Breast epithelium (tissue), 4 donors: Measurements from ENCODE around the gene TP63. TPM values are rescaled to one million over a fixed set of nuclear protein-coding genes. Genes with fewer than 3 reads are reported as not detected.

Experiments
- DNase-seq, 2 donors: peaks; one replicate each; pipeline ENCODE4 v3.0.0-alpha.2; 2019; ENCODE audit warnings: low spot score in 2 of 2
- H3K27ac ChIP-seq, 2 donors: fragments of 200-600 bp; sonication (generic) in 1 of 2; one replicate each; pipeline ENCODE4 v1.5.1; 2016 to 2019; ENCODE audit warnings: mild to moderate bottlenecking in 1 of 2
- H3K27me3 ChIP-seq, 2 donors: fragments of 200-600 bp; sonication (generic) in 1 of 2; one replicate each; pipeline versions ENCODE4 v1.5.1 to v1.6.0; 2017 to 2019; ENCODE audit warnings: control low read depth in 1 of 2, mild to moderate bottlenecking in 1 of 2
- H3K36me3 ChIP-seq: fragments of 200-600 bp; one replicate; pipeline ENCODE4 v1.5.1; 2019
- H3K4me1 ChIP-seq, 2 donors: fragments of 200-600 bp; sonication (generic); one replicate each; pipeline ENCODE4 v1.5.1; 2016 to 2019; ENCODE audit warnings: control low read depth in 1 of 2
- H3K4me3 ChIP-seq, 3 donors: fragments of 200-600 bp; sonication (generic); 1 replicate in 2 of 3; 2 replicates in 1 of 3; pipeline ENCODE4 v1.5.1; 2016 to 2019; ENCODE audit warnings: mild to moderate bottlenecking in 3 of 3, moderate library complexity in 2 of 3
- H3K9me3 ChIP-seq, 2 donors: fragments of 200-600 bp; sonication (generic) in 1 of 2; one replicate each; pipeline ENCODE4 v1.5.1; 2016 to 2019; ENCODE audit warnings: control low read depth in 1 of 2
- POLR2A ChIP-seq: fragments of 450-650 bp; IDR thresholded peaks from one replicate; pipeline ENCODE4 v1.6.1; 2016; ENCODE audit warnings: antibody characterized with exemption, mild to moderate bottlenecking, moderate library complexity
- POLR2AphosphoS5 ChIP-seq, 3 donors: sonication (generic); formaldehyde crosslinking; IDR thresholded peaks; one replicate each; pipeline ENCODE4 v1.6.1; 2017; ENCODE audit warnings: antibody characterized with exemption in 3 of 3
- intact Hi-C: fragments of 100-400 bp; cut with DNase I; formaldehyde crosslinking; loops from one replicate; pipeline ENCODE4 v1.15.1; 2023; ENCODE audit warnings: low total_unique reads
- total RNA-seq, 3 donors: library from RNA; depleted of rRNA; stranded (reverse); fragments of >200 nt; gene quantifications; one replicate each; pipeline ENCODE4 v1.1.0, GENCODE V29; 2016
- TF ChIP-seq, protein P1 (sequence below), 3 donors: fragments of 450-650 bp; IDR thresholded peaks; one replicate each; pipeline ENCODE4 v1.5.1; 2016 to 2017; ENCODE audit warnings: antibody characterized with exemption in 3 of 3, mild to moderate bottlenecking in 3 of 3, moderate library complexity in 3 of 3

The TP63 gene
- total RNA-seq, 3 donors from 2014 or later = 0.96 to 47.7 (median 20.0) TPM

DNA sequence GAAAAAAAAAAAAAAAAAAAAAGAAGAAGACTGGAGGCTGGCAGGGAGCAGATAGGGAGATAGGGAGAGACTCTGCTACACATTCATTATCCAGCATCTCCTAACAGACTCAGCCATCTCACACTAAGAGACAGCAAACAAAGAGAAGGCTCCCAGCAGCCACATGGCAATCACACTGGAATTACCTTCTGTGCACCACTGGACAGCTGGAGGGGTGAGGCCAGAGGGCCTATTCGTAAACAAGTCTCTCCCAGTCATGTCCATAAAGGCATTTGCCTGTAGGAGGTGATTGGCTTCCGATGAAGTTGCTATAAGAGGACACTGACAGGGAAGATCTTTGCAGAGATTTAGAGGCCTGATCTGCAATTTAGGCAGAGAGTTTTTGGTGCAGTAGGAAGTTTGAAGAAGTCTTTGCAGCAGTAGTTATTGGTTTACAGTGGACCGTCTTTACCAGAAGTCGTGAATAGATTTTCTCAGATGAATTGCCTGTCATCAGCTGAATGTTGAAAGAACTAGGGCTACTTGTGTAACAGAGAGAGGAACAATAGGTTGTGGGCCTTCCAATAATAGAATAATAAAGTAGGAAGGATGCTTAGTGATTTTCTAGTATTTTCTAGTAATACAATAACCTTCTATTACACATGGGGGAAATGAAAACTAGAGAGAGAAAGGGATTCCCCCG lies 89.7 kb downstream of the TP63 start:
- no peaks in the 10 kb centered on the region for H3K36me3 ChIP-seq
- no peaks in the 10 kb centered on the region for H3K4me1 ChIP-seq
- DNase-seq = no peak
- no peaks in the 10 kb centered on the region for H3K27me3 ChIP-seq
- H3K4me3 ChIP-seq = no peak overlapping the region
- no peak overlapping the region for H3K27ac ChIP-seq
- intact Hi-C loops = no loop called here
- H3K9me3 ChIP-seq = no peaks in the 10 kb centered on the region
- TF ChIP-seq, protein P1, sequence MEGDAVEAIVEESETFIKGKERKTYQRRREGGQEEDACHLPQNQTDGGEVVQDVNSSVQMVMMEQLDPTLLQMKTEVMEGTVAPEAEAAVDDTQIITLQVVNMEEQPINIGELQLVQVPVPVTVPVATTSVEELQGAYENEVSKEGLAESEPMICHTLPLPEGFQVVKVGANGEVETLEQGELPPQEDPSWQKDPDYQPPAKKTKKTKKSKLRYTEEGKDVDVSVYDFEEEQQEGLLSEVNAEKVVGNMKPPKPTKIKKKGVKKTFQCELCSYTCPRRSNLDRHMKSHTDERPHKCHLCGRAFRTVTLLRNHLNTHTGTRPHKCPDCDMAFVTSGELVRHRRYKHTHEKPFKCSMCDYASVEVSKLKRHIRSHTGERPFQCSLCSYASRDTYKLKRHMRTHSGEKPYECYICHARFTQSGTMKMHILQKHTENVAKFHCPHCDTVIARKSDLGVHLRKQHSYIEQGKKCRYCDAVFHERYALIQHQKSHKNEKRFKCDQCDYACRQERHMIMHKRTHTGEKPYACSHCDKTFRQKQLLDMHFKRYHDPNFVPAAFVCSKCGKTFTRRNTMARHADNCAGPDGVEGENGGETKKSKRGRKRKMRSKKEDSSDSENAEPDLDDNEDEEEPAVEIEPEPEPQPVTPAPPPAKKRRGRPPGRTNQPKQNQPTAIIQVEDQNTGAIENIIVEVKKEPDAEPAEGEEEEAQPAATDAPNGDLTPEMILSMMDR (IDR thresholded peaks at IDR 0.05) = no peak
- no peak for TF ChIP-seq POLR2AphosphoS5 (IDR thresholded peaks at IDR 0.05)
- TF ChIP-seq POLR2A = no peak

DNA sequence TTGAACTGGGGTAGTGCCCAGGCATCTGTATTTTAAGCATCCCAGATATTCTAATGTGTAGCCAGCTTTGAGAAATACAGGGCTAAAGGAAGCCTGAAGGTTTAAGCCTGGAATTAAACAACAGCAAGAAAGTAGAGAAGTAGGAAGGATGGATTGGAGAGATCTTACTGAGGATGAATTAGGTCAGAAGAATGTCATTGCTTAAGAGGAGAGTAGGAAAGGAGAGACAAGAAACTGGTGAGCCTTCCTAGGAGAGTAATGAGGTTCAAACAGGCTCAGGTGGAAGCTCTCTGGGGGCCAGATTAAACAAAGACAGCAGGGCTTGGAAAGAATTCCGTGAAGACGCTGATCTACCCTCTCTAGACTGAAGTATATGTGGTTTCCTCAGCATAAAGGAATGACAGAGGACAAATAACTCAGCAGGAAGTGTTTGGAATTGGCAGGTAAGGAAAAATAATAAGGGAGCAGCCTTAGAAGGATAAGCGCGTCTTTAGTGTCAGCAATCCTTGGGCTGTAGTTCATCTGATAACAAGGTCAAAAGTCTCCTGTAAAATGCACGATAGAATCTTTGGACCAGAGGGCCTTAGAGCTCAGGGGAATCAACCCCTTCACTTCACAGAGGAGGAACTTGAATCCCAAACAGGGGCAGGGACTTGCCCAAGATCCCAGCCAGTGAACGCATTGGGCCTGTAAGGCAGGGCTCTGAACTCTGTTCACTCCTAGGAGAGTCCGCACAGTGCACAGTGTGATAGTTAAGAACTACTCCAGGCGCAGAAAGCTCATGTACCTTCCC lies 90.9 kb downstream of the TP63 start:
- DNase-seq = no peak
- intact Hi-C loops = no loop called here
- TF ChIP-seq POLR2AphosphoS5 (IDR thresholded peaks at IDR 0.05) = no peak
- no peaks in the 10 kb centered on the region for H3K9me3 ChIP-seq
- no peaks in the 10 kb centered on the region for H3K4me1 ChIP-seq
- no peaks in the 10 kb centered on the region for H3K27me3 ChIP-seq
- H3K27ac ChIP-seq = no peak overlapping the region
- H3K36me3 ChIP-seq = no peaks in the 10 kb centered on the region
- no peak overlapping the region for H3K4me3 ChIP-seq

DNA sequence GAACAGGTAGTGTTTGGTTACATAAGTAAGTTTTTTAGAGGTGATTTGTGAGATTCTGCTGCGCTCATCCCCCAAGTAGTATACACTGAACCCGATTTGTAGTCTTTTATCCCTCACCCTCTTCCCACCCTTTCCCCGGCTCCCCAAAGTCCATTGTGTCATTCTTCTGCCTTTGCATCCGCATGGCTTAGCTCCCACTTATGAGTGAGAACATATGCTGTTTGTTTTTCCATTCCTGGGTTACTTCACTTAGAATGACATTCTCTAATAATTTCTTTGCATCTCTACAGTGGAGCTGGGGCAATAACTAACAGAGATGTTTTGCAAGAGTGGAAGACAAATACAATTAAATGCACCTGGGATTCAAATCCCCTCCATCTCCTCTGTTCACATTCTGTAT lies 93.2 kb downstream of the TP63 start:
- no peaks in the 10 kb centered on the region for H3K4me1 ChIP-seq
- TF ChIP-seq POLR2A = no peak
- TF ChIP-seq, protein P1 (IDR thresholded peaks at IDR 0.05) = no peak
- TF ChIP-seq POLR2AphosphoS5 (IDR thresholded peaks at IDR 0.05) = no peak
- H3K36me3 ChIP-seq = no peaks in the 10 kb centered on the region
- intact Hi-C loops = no loop called here
- no peak for DNase-seq
- no peak overlapping the region for H3K27ac ChIP-seq
- H3K4me3 ChIP-seq = no peak overlapping the region
- no peaks in the 10 kb centered on the region for H3K9me3 ChIP-seq
- H3K27me3 ChIP-seq = no peaks in the 10 kb centered on the region

DNA sequence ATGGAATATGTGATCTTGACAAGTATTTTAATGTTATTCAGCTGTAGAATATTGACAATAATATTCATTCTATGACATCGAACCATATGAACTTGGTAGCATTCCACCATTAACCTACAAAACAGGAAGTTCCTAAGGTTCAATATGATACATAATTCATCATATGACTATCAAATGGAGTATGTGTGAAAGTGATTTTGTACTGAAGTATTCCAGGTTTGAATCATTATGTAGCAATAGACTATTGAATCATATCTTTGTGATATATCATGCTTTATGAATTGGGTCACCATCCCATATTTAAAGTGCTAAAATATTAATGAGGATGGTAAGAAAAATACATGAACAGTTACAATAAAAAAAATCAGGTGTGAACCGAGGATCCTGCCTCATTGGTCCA lies 95.1 kb downstream of the TP63 start:
- no peaks in the 10 kb centered on the region for H3K9me3 ChIP-seq
- no peaks in the 10 kb centered on the region for H3K27me3 ChIP-seq
- no peaks in the 10 kb centered on the region for H3K36me3 ChIP-seq
- H3K4me3 ChIP-seq = no peak overlapping the region
- intact Hi-C loops = no loop called here
- no peaks in the 10 kb centered on the region for H3K4me1 ChIP-seq
- TF ChIP-seq POLR2AphosphoS5 (IDR thresholded peaks at IDR 0.05) (no peak), POLR2A (no peak)
- TF ChIP-seq, protein P1 (IDR thresholded peaks at IDR 0.05) = no peak
- no peak for DNase-seq
- no peak overlapping the region for H3K27ac ChIP-seq

DNA sequence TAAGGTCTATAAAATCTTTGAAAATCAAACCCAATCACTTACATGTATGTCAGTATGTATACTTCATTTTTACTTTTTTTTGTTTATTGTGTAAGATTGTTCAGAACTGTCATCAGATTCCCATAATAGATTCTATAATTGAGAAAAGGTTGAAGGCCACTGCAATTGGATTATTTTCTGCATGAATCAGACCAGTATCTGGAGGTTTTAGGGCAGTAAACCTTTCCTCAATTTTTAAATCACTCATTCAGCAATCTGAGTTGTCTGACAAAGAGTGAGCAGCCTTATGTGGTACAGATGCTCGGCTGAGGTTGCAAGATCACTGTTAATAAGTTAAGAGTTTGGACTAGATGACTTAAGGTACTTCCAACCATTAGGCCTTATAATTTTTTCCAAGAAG lies 96.0 kb downstream of the TP63 start:
- no peaks in the 10 kb centered on the region for H3K9me3 ChIP-seq
- no peaks in the 10 kb centered on the region for H3K27me3 ChIP-seq
- no peaks in the 10 kb centered on the region for H3K36me3 ChIP-seq
- no peaks in the 10 kb centered on the region for H3K4me1 ChIP-seq
- DNase-seq = no peak
- H3K4me3 ChIP-seq = no peak overlapping the region
- no peak for TF ChIP-seq POLR2A
- TF ChIP-seq, protein P1 (IDR thresholded peaks at IDR 0.05) = no peak
- no peak for TF ChIP-seq POLR2AphosphoS5 (IDR thresholded peaks at IDR 0.05)
- intact Hi-C loops = no loop called here
- H3K27ac ChIP-seq = no peak overlapping the region
